ENCODE results near the gene KPNB1.

KPNB1 gene

GRCh38 chr17:47702391-47702995 is 52.8 kb downstream of the KPNB1 start:
- Mint-ChIP-seq H3K36me3 (ENCODE audit: low read depth) (peaks cover 33% of the 10 kb centered on the region), H3K9me3 (no peaks in the 10 kb centered on the region), H3K4me1 (peaks cover 47% of the 10 kb centered on the region), H3K27me3 (ENCODE audit: low read depth) (peaks cover 4% of the 10 kb centered on the region), H3K27ac (no peak overlapping the region), H3K4me3 (no peak overlapping the region)
- no peak for TF ChIP-seq CTCF (IDR thresholded peaks at IDR 0.05; ENCODE audit: unreplicated experiment in 3 of 3)

- H3K27ac Mint-ChIP-seq: no peak overlapping the region
- H3K27me3 Mint-ChIP-seq (ENCODE audit: low read depth): peaks cover 4% of the 10 kb centered on the region
- no peak overlapping the region for H3K4me3 Mint-ChIP-seq
- H3K9me3 Mint-ChIP-seq: no peaks in the 10 kb centered on the region
- TF ChIP-seq CTCF (IDR thresholded peaks at IDR 0.05; ENCODE audit: unreplicated experiment in 3 of 3): no peak
- H3K36me3 Mint-ChIP-seq (ENCODE audit: low read depth): peaks cover 33% of the 10 kb centered on the region
- peaks cover 49% of the 10 kb centered on the region for H3K4me1 Mint-ChIP-seq
Observed at GRCh38 chr17:47703191-47703591, 53.5 kb downstream of the KPNB1 start.

GRCh38 chr17:47703671-47704070 is 54.0 kb downstream of the KPNB1 start:
- peaks cover 48% of the 10 kb centered on the region for H3K4me1 Mint-ChIP-seq
- peaks cover 4% of the 10 kb centered on the region for H3K27me3 Mint-ChIP-seq (ENCODE audit: low read depth)
- H3K9me3 Mint-ChIP-seq: no peaks in the 10 kb centered on the region
- H3K4me3 Mint-ChIP-seq: no peak overlapping the region
- TF ChIP-seq CTCF (IDR thresholded peaks at IDR 0.05; ENCODE audit: unreplicated experiment in 3 of 3): no peak
- no peak overlapping the region for H3K27ac Mint-ChIP-seq
- peaks cover 32% of the 10 kb centered on the region for H3K36me3 Mint-ChIP-seq (ENCODE audit: low read depth)

GRCh38 chr17:47704116-47704515 is 54.4 kb downstream of the KPNB1 start:
- no peak overlapping the region for H3K4me3 Mint-ChIP-seq
- H3K9me3 Mint-ChIP-seq: no peaks in the 10 kb centered on the region
- no peak overlapping the region for H3K27ac Mint-ChIP-seq
- no peak for TF ChIP-seq CTCF (IDR thresholded peaks at IDR 0.05; ENCODE audit: unreplicated experiment in 3 of 3)
- H3K4me1 Mint-ChIP-seq: peaks cover 48% of the 10 kb centered on the region
- peaks cover 4% of the 10 kb centered on the region for H3K27me3 Mint-ChIP-seq (ENCODE audit: low read depth)
- H3K36me3 Mint-ChIP-seq (ENCODE audit: low read depth): peaks cover 29% of the 10 kb centered on the region

- Mint-ChIP-seq H3K36me3 (ENCODE audit: low read depth) (peaks cover 27% of the 10 kb centered on the region), H3K9me3 (no peaks in the 10 kb centered on the region), H3K27ac (no peak overlapping the region), H3K4me3 (no peak overlapping the region), H3K27me3 (ENCODE audit: low read depth) (peaks cover 4% of the 10 kb centered on the region), H3K4me1 (peaks cover 48% of the 10 kb centered on the region)
- no peak for TF ChIP-seq CTCF (IDR thresholded peaks at IDR 0.05; ENCODE audit: unreplicated experiment in 3 of 3)
Observed at GRCh38 chr17:47704736-47705135, 55.0 kb downstream of the KPNB1 start.
